Amniotic epithelial cell (primary cell): ENCODE results near the gene GRID1.
"Not testable (repeated sequence)": the region's sequence is repeated elsewhere in the genome, so short reads cannot be mapped to it uniquely, and the experiment has no call there.

ENCODE experiments used
- DNase-seq: peaks from one replicate; pipeline ENCODE4 v3.0.0-alpha.2; 2010; ENCODE audit warnings: low read depth

Gene GRID1

GRCh38 chr10:86253091-86254072 is 113.2 kb downstream of the GRID1 start:
- no peak for DNase-seq

- DNase-seq, result no peak
These were observed 114.0 kb downstream of the GRID1 start for GRCh38 chr10:86252556-86252955.

- DNase-seq, result no peak
These were observed 114.5 kb downstream of the GRID1 start for GRCh38 chr10:86252079-86252478.

- no peak for DNase-seq
These were observed 115.2 kb downstream of the GRID1 start for GRCh38 chr10:86251426-86251825.

- no peak for DNase-seq
These were observed 116.2 kb downstream of the GRID1 start for GRCh38 chr10:86250399-86250798.

GRCh38 chr10:86249794-86250193 is 116.8 kb downstream of the GRID1 start:
- no peak for DNase-seq

GRCh38 chr10:86248062-86248461 is 118.5 kb downstream of the GRID1 start:
- DNase-seq, result no peak

- DNase-seq, result no peak
These were observed 119.0 kb downstream of the GRID1 start for GRCh38 chr10:86247588-86247987.

- DNase-seq, result no peak
These were observed 119.5 kb downstream of the GRID1 start for GRCh38 chr10:86247073-86247472.

- no peak for DNase-seq
These were observed 120.2 kb downstream of the GRID1 start for GRCh38 chr10:86246279-86246940.

GRCh38 chr10:86245015-86245394 is 121.6 kb downstream of the GRID1 start:
- no peak for DNase-seq

- no peak for DNase-seq
These were observed 122.1 kb downstream of the GRID1 start for GRCh38 chr10:86244297-86245014.

GRCh38 chr10:86243651-86244155 is 122.9 kb downstream of the GRID1 start:
- DNase-seq, result no peak

GRCh38 chr10:86242761-86243160 is 123.8 kb downstream of the GRID1 start:
- no peak for DNase-seq

- not testable (repeated sequence) for DNase-seq
These were observed 128.5 kb downstream of the GRID1 start for GRCh38 chr10:86238089-86238488.

GRCh38 chr10:86234541-86235270 is 131.9 kb downstream of the GRID1 start:
- DNase-seq, result no peak

GRCh38 chr10:86234107-86234506 is 132.5 kb downstream of the GRID1 start:
- no peak for DNase-seq

GRCh38 chr10:86233131-86233530 is 133.5 kb downstream of the GRID1 start:
- no peak for DNase-seq

GRCh38 chr10:86232644-86233043 is 134.0 kb downstream of the GRID1 start:
- no peak for DNase-seq

GRCh38 chr10:86231796-86232560 is 134.6 kb downstream of the GRID1 start:
- DNase-seq, result no peak
